RWPE1 (cell line): ENCODE data around the gene CAB39L.

Experiments
- CTCF ChIA-PET: fragments of 350-600 bp; sonication (Branson Sonifier 250); formaldehyde crosslinking; extraction: SDS; loops from one replicate; lab custom pipeline; 2021; lab: Yijun Ruan, JAX
- POLR2A ChIA-PET: fragments of 400-600 bp; formaldehyde crosslinking; extraction: SDS; loops from one replicate; lab custom pipeline; 2020; ENCODE audit warnings: antibody characterized with exemption; ENCODE audit not compliant: low non-redundant PET; lab: Yijun Ruan, JAX
- DNase-seq: peaks from one replicate; pipeline ENCODE4 v3.0.0; 2012; ENCODE audit warnings: low spot score
- H3K27ac ChIP-seq: fragments of 450-650 bp; 2 replicates; pipeline ENCODE4 v1.5.1; 2017
- TF ChIP-seq, protein P1 (sequence below): fragments of 450-650 bp; conservative IDR thresholded peaks from 2 replicates; pipeline ENCODE4 v1.5.1; 2017; ENCODE audit warnings: low read depth, mild to moderate bottlenecking

Gene CAB39L

DNA sequence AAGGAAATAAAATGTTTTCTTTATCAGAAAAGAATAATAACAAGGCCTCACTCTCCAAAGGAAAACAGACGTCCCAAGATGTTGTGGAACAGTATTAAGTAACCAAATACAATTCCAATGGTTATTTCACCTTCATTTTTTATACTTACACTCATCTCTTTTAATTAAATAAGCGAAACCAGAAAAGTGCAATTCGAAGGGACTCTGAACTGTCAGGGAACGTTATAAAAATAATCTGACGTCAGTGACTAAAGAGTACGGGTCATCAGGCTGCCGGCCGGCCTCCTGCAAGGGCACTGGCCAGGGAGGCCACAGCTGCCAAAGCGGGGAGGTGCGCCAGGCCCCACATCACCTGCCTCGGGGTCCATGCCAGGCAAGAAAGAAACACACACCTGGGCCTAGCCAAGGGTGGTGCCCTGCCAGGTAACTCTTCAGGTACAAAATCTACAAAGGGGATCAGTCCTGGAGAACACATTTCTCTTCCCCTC, 134.9 kb downstream of the CAB39L start:
- no peak for DNase-seq
- TF ChIP-seq, protein P1, sequence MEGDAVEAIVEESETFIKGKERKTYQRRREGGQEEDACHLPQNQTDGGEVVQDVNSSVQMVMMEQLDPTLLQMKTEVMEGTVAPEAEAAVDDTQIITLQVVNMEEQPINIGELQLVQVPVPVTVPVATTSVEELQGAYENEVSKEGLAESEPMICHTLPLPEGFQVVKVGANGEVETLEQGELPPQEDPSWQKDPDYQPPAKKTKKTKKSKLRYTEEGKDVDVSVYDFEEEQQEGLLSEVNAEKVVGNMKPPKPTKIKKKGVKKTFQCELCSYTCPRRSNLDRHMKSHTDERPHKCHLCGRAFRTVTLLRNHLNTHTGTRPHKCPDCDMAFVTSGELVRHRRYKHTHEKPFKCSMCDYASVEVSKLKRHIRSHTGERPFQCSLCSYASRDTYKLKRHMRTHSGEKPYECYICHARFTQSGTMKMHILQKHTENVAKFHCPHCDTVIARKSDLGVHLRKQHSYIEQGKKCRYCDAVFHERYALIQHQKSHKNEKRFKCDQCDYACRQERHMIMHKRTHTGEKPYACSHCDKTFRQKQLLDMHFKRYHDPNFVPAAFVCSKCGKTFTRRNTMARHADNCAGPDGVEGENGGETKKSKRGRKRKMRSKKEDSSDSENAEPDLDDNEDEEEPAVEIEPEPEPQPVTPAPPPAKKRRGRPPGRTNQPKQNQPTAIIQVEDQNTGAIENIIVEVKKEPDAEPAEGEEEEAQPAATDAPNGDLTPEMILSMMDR: no peak
- ChIA-PET POLR2A (no interaction called here), CTCF (no interaction called here)
- H3K27ac ChIP-seq: no peak overlapping the region

GRCh38 chr13:49308097-49308875, 135.6 kb downstream of the CAB39L start:
- TF ChIP-seq, protein P1: no peak
- DNase-seq: no peak
- POLR2A ChIA-PET: no interaction called here
- CTCF ChIA-PET: no interaction called here
- no peak overlapping the region for H3K27ac ChIP-seq

GRCh38 chr13:49307365-49307764, 136.5 kb downstream of the CAB39L start:
- no peak overlapping the region for H3K27ac ChIP-seq
- POLR2A ChIA-PET: no interaction called here
- CTCF ChIA-PET: no interaction called here
- TF ChIP-seq, protein P1: no peak
- no peak for DNase-seq

DNA sequence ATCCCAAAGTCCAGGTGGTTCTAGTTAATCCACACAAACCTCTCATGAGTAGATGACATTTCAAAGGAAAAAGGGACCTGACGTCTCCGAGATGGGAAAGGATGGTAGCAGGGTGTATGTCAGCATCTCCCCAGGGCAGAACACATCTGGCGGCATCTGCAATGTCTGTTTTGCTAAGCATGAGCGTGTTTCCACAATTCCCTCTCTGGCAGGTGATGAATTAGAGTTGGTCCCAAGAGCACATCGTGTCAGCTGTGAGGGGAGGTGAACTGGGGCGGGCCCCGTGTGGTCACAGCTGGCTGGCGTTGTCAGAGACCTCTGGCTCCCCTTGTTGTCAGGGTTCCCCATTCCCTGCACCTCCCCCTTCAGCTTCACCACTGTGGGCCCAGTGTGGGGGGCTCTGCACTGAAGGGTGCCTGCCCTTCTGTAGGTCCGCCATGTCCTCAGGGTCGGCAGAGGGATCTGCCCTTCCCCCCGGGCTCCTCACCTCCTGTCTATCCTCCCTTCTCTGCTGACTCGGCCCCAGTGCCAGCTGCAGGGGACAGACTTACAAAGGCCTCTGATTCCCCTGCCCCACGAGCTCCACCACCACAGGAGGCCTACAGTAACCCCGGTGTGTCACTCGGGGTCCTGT, 138.0 kb downstream of the CAB39L start:
- POLR2A ChIA-PET: no interaction called here
- CTCF ChIA-PET: interaction anchor here (0.7 to 1.8 kb wide), 2 partner anchors 25 to 301 kb away, joined by 3 to 5 read pairs; no protein-coding TSS in a partner anchor

GRCh38 chr13:49304763-49305700, 138.8 kb downstream of the CAB39L start:
- CTCF ChIA-PET: interaction anchor here (0.7 to 1.8 kb wide), 2 partner anchors 26 to 302 kb away, joined by 3 to 5 read pairs; no protein-coding TSS in a partner anchor
- POLR2A ChIA-PET: no interaction called here
- TF ChIP-seq, protein P1: no peak

More for the DNA sequence above, 138.0 kb downstream of the CAB39L start:
- TF ChIP-seq, protein P1: no peak
- DNase-seq: no peak
- H3K27ac ChIP-seq: no peak overlapping the region

DNA sequence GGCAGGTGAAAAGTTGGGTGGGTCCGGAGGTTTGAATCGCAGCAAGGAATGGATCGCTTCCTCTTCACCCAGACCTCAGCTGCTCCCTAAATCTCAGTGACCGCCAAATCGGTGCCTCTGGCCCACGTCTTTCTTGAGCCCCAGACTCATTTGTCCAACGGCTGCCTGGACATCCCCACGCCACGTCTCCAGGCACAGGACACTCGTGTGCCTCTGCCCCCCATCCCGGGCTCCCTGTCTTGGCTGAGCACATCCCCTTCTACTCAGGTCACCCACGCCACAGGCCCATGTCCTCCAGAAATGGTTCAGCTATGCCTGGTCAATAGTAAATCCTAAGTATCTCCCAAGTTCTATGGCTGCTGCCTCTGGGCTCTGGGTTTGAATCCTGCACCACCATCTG, 139.5 kb downstream of the CAB39L start:
- POLR2A ChIA-PET: no interaction called here
- H3K27ac ChIP-seq: no peak overlapping the region
- CTCF ChIA-PET: no interaction called here
- no peak for DNase-seq
- TF ChIP-seq, protein P1: no peak

More at GRCh38 chr13:49304763-49305700, 138.8 kb downstream of the CAB39L start:
- DNase-seq: no peak
- H3K27ac ChIP-seq: no peak overlapping the region
